Measurements from ENCODE around the gene GK. TPM values are rescaled to one million over a fixed set of nuclear protein-coding genes. Genes with fewer than 3 reads are reported as not detected.
"Not testable (repeated sequence)": the region's sequence is repeated elsewhere in the genome, so short reads cannot be mapped to it uniquely, and the experiment has no call there.

GK gene
- total RNA-seq, 1 experiment from 2014 or later, result 7.5 TPM

DNA sequence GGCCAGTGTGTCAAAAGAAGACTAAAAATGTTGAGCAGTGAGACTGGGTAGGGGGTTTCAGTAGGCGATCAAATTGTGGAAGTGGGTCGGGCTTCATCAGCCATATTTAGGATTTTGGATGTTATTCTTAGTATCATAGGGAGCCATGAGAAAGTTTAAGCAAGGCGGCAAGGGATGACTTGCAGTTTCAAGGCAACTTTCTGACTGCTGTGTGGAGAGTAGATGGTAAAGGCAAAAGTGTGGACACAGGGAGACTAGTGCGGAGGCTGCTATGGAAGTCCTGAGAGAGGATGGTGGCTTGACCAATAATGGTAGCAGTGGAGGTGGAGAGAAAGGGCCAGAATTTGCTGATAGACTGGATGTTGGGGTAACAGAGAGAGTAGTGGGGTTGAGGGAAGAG is 15.4 kb downstream of the GK start:
- Mint-ChIP-seq H3K4me1 (no peaks in the 10 kb centered on the region), H3K27ac (no peak overlapping the region), H3K9me3 (no peaks in the 10 kb centered on the region), H3K4me3 (no peak overlapping the region), H3K27me3 (ENCODE audit: low read depth) (no peaks in the 10 kb centered on the region), H3K36me3 (peaks cover 9% of the 10 kb centered on the region)
- CTCF ChIA-PET, result no interaction called here
- ATAC-seq (no peak), DNase-seq (ENCODE audit: low spot score) (no peak)
- TF ChIP-seq ZSCAN18 (CRISPR knock-in tag; IDR thresholded peaks at IDR 0.05) (no peak), ZNF396 (CRISPR knock-in tag; IDR thresholded peaks at IDR 0.05; ENCODE audit: borderline replicate concordance) (no peak)
- POLR2A ChIA-PET, result no interaction called here

GRCh38 chrX:30671189-30671588 is 18.0 kb downstream of the GK start:
- H3K9me3 Mint-ChIP-seq; POLR2A ChIA-PET; H3K27ac Mint-ChIP-seq; H3K36me3 Mint-ChIP-seq; H3K4me1 Mint-ChIP-seq; H3K4me3 Mint-ChIP-seq; H3K27me3 Mint-ChIP-seq (ENCODE audit: low read depth); DNase-seq (ENCODE audit: low spot score): not testable (repeated sequence)
- peak; percentile 56 for ATAC-seq
- CTCF ChIA-PET, result interaction anchor here (0.6 to 1.7 kb wide), 15 partner anchors 8 to 624 kb away, joined by 3 to 9 read pairs (median 4); no protein-coding TSS in a partner anchor

- Mint-ChIP-seq H3K9me3 (no peaks in the 10 kb centered on the region), H3K36me3 (peaks cover 9% of the 10 kb centered on the region), H3K4me3 (no peak overlapping the region), H3K27me3 (ENCODE audit: low read depth) (no peaks in the 10 kb centered on the region), H3K4me1 (no peaks in the 10 kb centered on the region), H3K27ac (no peak overlapping the region)
- TF ChIP-seq ZNF219 (CRISPR knock-in tag; IDR thresholded peaks at IDR 0.05; ENCODE audit: borderline replicate concordance), result no peak
- no peak for TF ChIP-seq TEAD1 (CRISPR knock-in tag; IDR thresholded peaks at IDR 0.05)
- no peak for TF ChIP-seq ERG (CRISPR knock-in tag; IDR thresholded peaks at IDR 0.05)
- no peak for TF ChIP-seq ATF1 (CRISPR knock-in tag; IDR thresholded peaks at IDR 0.05)
- no peak for TF ChIP-seq ZNF317 (CRISPR knock-in tag; IDR thresholded peaks at IDR 0.05; ENCODE audit: borderline replicate concordance, low read depth)
- TF ChIP-seq, protein P1, sequence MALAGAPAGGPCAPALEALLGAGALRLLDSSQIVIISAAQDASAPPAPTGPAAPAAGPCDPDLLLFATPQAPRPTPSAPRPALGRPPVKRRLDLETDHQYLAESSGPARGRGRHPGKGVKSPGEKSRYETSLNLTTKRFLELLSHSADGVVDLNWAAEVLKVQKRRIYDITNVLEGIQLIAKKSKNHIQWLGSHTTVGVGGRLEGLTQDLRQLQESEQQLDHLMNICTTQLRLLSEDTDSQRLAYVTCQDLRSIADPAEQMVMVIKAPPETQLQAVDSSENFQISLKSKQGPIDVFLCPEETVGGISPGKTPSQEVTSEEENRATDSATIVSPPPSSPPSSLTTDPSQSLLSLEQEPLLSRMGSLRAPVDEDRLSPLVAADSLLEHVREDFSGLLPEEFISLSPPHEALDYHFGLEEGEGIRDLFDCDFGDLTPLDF (CRISPR knock-in tag; IDR thresholded peaks at IDR 0.05), result no peak
- no peak for TF ChIP-seq ATF2 (CRISPR knock-in tag; IDR thresholded peaks at IDR 0.05; ENCODE audit: borderline replicate concordance, low read depth)
- TF ChIP-seq, protein P2, sequence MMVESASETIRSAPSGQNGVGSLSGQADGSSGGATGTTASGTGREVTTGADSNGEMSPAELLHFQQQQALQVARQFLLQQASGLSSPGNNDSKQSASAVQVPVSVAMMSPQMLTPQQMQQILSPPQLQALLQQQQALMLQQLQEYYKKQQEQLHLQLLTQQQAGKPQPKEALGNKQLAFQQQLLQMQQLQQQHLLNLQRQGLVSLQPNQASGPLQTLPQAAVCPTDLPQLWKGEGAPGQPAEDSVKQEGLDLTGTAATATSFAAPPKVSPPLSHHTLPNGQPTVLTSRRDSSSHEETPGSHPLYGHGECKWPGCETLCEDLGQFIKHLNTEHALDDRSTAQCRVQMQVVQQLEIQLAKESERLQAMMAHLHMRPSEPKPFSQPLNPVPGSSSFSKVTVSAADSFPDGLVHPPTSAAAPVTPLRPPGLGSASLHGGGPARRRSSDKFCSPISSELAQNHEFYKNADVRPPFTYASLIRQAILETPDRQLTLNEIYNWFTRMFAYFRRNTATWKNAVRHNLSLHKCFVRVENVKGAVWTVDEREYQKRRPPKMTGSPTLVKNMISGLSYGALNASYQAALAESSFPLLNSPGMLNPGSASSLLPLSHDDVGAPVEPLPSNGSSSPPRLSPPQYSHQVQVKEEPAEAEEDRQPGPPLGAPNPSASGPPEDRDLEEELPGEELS (CRISPR knock-in tag; IDR thresholded peaks at IDR 0.05), result no peak
- no peak for TF ChIP-seq STAT6 (CRISPR knock-in tag; conservative IDR thresholded peaks at IDR 0.05; ENCODE audit: low read depth)
- no peak for TF ChIP-seq ZNF263 (CRISPR knock-in tag; IDR thresholded peaks at IDR 0.05; ENCODE audit: low read depth)
- ATAC-seq, result no peak
- POLR2A ChIA-PET, result no interaction called here
- CTCF ChIA-PET, result no interaction called here
- DNase-seq (ENCODE audit: low spot score), result no peak
Measured at GRCh38 chrX:30673127-30673796, 20.0 kb downstream of the GK start.
